ENCODE data around the gene DRAXIN.

The DRAXIN gene

GRCh38 chr1:11690397-11691301 lies 861 bp upstream of the DRAXIN start:
- TF ChIP-seq GATA3 (IDR thresholded peaks at IDR 0.05; ENCODE audit: low read depth, low read length) (no peak), GATA2 (IDR thresholded peaks at IDR 0.05; ENCODE audit: low read depth, low read length) (no peak)

- TF ChIP-seq GATA2 (IDR thresholded peaks at IDR 0.05; ENCODE audit: low read depth, low read length) = no peak
- TF ChIP-seq GATA3 (IDR thresholded peaks at IDR 0.05; ENCODE audit: low read depth, low read length) = no peak
Measured at GRCh38 chr1:11691928-11692711, 610 bp downstream of the DRAXIN start.

- TF ChIP-seq GATA2 (IDR thresholded peaks at IDR 0.05; ENCODE audit: low read depth, low read length) = no peak
Measured at GRCh38 chr1:11693024-11693590, 1.6 kb downstream of the DRAXIN start.

GRCh38 chr1:11693917-11694316 lies 2.4 kb downstream of the DRAXIN start:
- no peak for TF ChIP-seq GATA2 (IDR thresholded peaks at IDR 0.05; ENCODE audit: low read depth, low read length)
- no peak for TF ChIP-seq GATA3 (IDR thresholded peaks at IDR 0.05; ENCODE audit: low read depth, low read length)

- TF ChIP-seq GATA2 (IDR thresholded peaks at IDR 0.05; ENCODE audit: low read depth, low read length) (no peak), GATA3 (IDR thresholded peaks at IDR 0.05; ENCODE audit: low read depth, low read length) (no peak)
Measured at GRCh38 chr1:11695861-11696260, 4.4 kb downstream of the DRAXIN start.

- no peak for TF ChIP-seq GATA3 (IDR thresholded peaks at IDR 0.05; ENCODE audit: low read depth, low read length)
- no peak for TF ChIP-seq GATA2 (IDR thresholded peaks at IDR 0.05; ENCODE audit: low read depth, low read length)
Measured at GRCh38 chr1:11697188-11697892, 5.8 kb downstream of the DRAXIN start.

GRCh38 chr1:11697893-11698210 lies 6.3 kb downstream of the DRAXIN start:
- TF ChIP-seq GATA2 (IDR thresholded peaks at IDR 0.05; ENCODE audit: low read depth, low read length) (no peak), GATA3 (IDR thresholded peaks at IDR 0.05; ENCODE audit: low read depth, low read length) (no peak)

- TF ChIP-seq GATA3 (IDR thresholded peaks at IDR 0.05; ENCODE audit: low read depth, low read length) (no peak), GATA2 (IDR thresholded peaks at IDR 0.05; ENCODE audit: low read depth, low read length) (peak; percentile 83)
Measured at GRCh38 chr1:11700601-11701467, 9.3 kb downstream of the DRAXIN start.

- no peak for TF ChIP-seq GATA2 (IDR thresholded peaks at IDR 0.05; ENCODE audit: low read depth, low read length)
- no peak for TF ChIP-seq GATA3 (IDR thresholded peaks at IDR 0.05; ENCODE audit: low read depth, low read length)
Measured at GRCh38 chr1:11701551-11701961, 10.0 kb downstream of the DRAXIN start.

- TF ChIP-seq GATA3 (IDR thresholded peaks at IDR 0.05; ENCODE audit: low read depth, low read length) = no peak
- no peak for TF ChIP-seq GATA2 (IDR thresholded peaks at IDR 0.05; ENCODE audit: low read depth, low read length)
Measured at GRCh38 chr1:11701981-11702803, 10.7 kb downstream of the DRAXIN start.

GRCh38 chr1:11703357-11704193 lies 12.1 kb downstream of the DRAXIN start:
- no peak for TF ChIP-seq GATA2 (IDR thresholded peaks at IDR 0.05; ENCODE audit: low read depth, low read length)
- TF ChIP-seq GATA3 (IDR thresholded peaks at IDR 0.05; ENCODE audit: low read depth, low read length) = no peak

- TF ChIP-seq GATA3 (IDR thresholded peaks at IDR 0.05; ENCODE audit: low read depth, low read length) (no peak), GATA2 (IDR thresholded peaks at IDR 0.05; ENCODE audit: low read depth, low read length) (no peak)
Measured at GRCh38 chr1:11704194-11704529, 12.7 kb downstream of the DRAXIN start.

Data from SH-SY5Y (cell line).